Measurements from ENCODE around the gene ADAMTSL3.

Gene ADAMTSL3

DNA sequence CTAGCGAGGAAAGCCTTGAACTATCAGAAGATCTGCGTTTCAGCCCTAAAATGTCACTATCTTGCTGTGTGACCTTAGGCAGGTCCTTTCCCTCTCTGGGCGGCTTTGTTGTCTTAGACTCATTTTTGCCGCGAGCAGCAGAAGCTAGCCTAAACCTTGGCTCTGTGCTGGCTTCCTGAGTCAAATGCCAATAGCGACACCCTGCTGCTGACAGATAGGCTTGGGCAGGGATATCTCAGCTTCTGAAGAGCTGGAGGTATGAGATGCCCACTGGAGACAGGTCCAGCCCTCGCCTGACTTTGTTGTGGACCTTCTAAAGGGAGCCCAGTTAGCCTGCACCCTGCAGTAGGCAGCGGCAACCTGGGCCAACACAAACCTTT is 1.3 kb downstream of the ADAMTSL3 start:
- no peaks in the 10 kb centered on the region for H3K9me3 ChIP-seq (ENCODE audit: control insufficient read depth in 2 of 2, low read length in 2 of 2)
- no peak overlapping the region for H3K9ac ChIP-seq (ENCODE audit: low read depth in 1 of 2, low read length in 2 of 2)
- peaks cover 0 to 4% of the 10 kb centered on the region in 2 donors for H3K27me3 ChIP-seq (ENCODE audit: control insufficient read depth in 2 of 2, insufficient read depth in 2 of 2, low read length in 2 of 2)
- H3K27ac ChIP-seq (ENCODE audit: low read depth in 2 of 2, low read length in 2 of 2): no peak overlapping the region
- H3K36me3 ChIP-seq (ENCODE audit: control insufficient read depth in 2 of 2, insufficient read depth in 2 of 2, low read length in 2 of 2): no peaks in the 10 kb centered on the region
- no peaks in the 10 kb centered on the region for H3K4me1 ChIP-seq (ENCODE audit: control insufficient read depth in 2 of 2, insufficient read depth in 2 of 2, low read length in 2 of 2)
- H3K4me3 ChIP-seq (ENCODE audit: low read length in 2 of 2): peak overlapping the region in 1 of 2 donors; percentile 55

DNA sequence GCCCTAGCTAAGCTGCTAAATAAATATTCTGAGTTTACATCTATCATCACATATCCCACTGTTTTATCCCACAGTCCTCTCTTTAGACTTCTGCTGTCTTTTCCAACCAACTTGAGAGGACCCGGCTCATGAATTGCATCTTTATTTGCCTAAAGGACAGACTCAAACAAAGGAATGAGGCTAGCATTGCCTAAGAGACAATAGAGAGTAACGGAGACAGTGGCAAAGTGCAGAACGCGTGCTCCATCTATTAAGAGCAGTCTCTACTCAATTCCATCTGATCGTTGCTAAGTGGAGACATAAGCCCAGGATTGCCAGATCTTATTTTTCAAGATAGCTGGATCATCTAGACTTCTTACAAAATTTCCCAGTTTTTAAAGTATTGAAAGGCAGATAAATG is 2.3 kb downstream of the ADAMTSL3 start:
- no peaks in the 10 kb centered on the region for H3K9me3 ChIP-seq (ENCODE audit: control insufficient read depth in 2 of 2, low read length in 2 of 2)
- no peaks in the 10 kb centered on the region for H3K4me1 ChIP-seq (ENCODE audit: control insufficient read depth in 2 of 2, insufficient read depth in 2 of 2, low read length in 2 of 2)
- no peak overlapping the region for H3K27ac ChIP-seq (ENCODE audit: low read depth in 2 of 2, low read length in 2 of 2)
- no peak overlapping the region for H3K9ac ChIP-seq (ENCODE audit: low read depth in 1 of 2, low read length in 2 of 2)
- H3K27me3 ChIP-seq (ENCODE audit: control insufficient read depth in 2 of 2, insufficient read depth in 2 of 2, low read length in 2 of 2): peaks cover 0 to 4% of the 10 kb centered on the region in 2 donors
- H3K4me3 ChIP-seq (ENCODE audit: low read length in 2 of 2): no peak overlapping the region
- no peaks in the 10 kb centered on the region for H3K36me3 ChIP-seq (ENCODE audit: control insufficient read depth in 2 of 2, insufficient read depth in 2 of 2, low read length in 2 of 2)

DNA sequence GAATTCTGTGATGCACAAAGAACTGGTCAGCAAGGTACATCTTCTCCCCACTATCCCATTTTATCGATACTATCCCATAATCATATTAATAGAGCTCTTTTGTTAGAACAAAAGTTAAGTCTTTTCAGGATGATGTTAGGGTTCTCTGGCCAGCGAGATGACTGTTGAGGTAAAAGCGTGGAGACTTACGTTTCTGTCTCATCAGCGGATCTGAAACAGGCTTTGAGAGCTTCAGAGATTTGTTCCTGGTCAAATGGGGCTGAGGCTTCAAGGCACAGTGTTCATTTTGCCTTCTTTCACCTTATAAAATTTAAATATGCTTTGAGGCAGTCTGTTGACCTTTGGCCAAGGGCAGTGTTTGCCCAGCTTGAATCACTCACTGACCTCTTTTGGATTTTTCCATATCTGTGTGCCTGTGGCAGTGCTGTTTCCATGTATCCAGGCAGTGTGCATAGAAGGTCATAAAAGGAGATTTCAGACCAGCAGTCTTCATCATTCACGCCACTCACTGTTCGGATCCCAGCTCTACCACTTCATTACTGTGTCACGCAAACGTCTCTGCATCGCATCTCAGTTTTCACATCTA is 3.1 kb downstream of the ADAMTSL3 start:
- Histone ChIP-seq H3K9me3 (ENCODE audit: control insufficient read depth in 2 of 2, low read length in 2 of 2) (no peaks in the 10 kb centered on the region), H3K27me3 (ENCODE audit: control insufficient read depth in 2 of 2, insufficient read depth in 2 of 2, low read length in 2 of 2) (peaks cover 0 to 4% of the 10 kb centered on the region in 2 donors), H3K4me1 (ENCODE audit: control insufficient read depth in 2 of 2, insufficient read depth in 2 of 2, low read length in 2 of 2) (no peaks in the 10 kb centered on the region), H3K9ac (ENCODE audit: low read depth in 1 of 2, low read length in 2 of 2) (no peak overlapping the region), H3K36me3 (ENCODE audit: control insufficient read depth in 2 of 2, insufficient read depth in 2 of 2, low read length in 2 of 2) (no peaks in the 10 kb centered on the region), H3K4me3 (ENCODE audit: low read length in 2 of 2) (no peak overlapping the region), H3K27ac (ENCODE audit: low read depth in 2 of 2, low read length in 2 of 2) (no peak overlapping the region)

DNA sequence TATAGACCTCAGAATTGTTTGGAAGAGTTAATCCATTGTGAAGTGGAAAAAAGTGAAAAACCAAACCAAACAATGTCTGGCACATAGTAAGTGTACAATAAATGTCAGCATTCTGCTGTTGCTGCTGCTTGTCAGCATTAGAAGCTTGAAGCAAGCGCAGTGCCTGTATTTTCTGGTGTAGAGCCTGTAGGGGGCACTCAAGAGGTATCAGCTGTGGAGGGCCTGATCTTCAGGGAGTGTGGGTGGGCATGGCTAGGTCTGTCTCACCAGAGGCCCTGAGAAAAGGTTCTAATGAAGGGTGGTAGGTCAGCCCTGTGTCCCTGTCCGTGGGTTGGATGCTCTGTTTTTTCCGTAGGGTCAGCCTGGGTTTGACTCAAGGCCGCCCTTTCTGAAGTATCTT is 3.6 kb downstream of the ADAMTSL3 start:
- H3K9ac ChIP-seq (ENCODE audit: low read depth in 1 of 2, low read length in 2 of 2): no peak overlapping the region
- no peaks in the 10 kb centered on the region for H3K9me3 ChIP-seq (ENCODE audit: control insufficient read depth in 2 of 2, low read length in 2 of 2)
- H3K4me3 ChIP-seq (ENCODE audit: low read length in 2 of 2): no peak overlapping the region
- H3K36me3 ChIP-seq (ENCODE audit: control insufficient read depth in 2 of 2, insufficient read depth in 2 of 2, low read length in 2 of 2): no peaks in the 10 kb centered on the region
- no peak overlapping the region for H3K27ac ChIP-seq (ENCODE audit: low read depth in 2 of 2, low read length in 2 of 2)
- no peaks in the 10 kb centered on the region for H3K4me1 ChIP-seq (ENCODE audit: control insufficient read depth in 2 of 2, insufficient read depth in 2 of 2, low read length in 2 of 2)
- H3K27me3 ChIP-seq (ENCODE audit: control insufficient read depth in 2 of 2, insufficient read depth in 2 of 2, low read length in 2 of 2): peaks cover 0 to 4% of the 10 kb centered on the region in 2 donors

DNA sequence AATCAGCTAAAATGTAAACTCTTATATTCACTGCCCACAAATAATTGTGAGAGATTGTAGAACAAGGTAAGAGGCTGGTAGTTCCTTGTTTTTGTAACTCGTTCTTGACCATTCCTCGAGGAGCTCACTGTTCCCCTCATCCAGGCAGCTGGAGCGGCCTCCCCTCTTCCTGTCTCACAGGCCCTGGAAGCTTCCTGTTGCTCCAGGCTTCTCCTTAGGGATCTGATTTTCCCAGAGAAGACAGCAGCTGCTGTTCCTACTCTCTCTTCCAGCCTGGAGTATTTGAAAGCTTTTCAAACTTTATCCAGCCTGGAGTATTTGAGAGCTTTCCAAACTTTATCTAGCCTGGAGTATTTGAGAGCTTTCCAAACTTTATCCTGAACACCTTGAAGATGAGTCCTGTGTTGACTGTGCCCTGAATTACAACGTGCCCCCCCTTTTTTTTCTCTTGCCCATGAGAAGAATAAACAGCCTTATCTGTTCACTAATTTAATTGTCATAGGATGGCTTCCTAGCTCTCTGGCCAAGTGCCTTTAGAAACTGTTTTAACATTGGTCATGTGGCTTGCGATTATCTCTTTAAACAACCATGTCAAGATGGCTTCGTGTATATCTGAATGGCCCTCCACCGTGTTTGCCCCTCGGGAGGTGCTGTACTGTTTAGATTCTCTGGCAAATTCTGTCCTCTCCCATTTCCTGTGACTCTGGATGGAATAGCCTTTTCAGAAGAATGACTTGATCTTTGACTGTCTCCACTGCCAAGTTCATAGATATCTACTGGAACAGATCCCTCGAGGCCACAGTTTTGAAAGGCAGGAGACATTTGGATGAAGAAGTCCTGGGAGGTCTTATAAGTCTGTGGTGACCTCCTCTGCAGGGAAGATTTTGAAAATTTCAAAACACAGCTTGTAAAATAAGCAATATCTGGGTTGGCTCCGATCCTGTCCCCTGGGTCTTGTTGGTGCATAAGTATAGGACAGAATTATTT is 4.8 kb downstream of the ADAMTSL3 start:
- Histone ChIP-seq H3K4me1 (ENCODE audit: control insufficient read depth in 2 of 2, insufficient read depth in 2 of 2, low read length in 2 of 2) (no peaks in the 10 kb centered on the region), H3K27ac (ENCODE audit: low read depth in 2 of 2, low read length in 2 of 2) (no peak overlapping the region), H3K4me3 (ENCODE audit: low read length in 2 of 2) (no peak overlapping the region), H3K9me3 (ENCODE audit: control insufficient read depth in 2 of 2, low read length in 2 of 2) (no peaks in the 10 kb centered on the region), H3K27me3 (ENCODE audit: control insufficient read depth in 2 of 2, insufficient read depth in 2 of 2, low read length in 2 of 2) (no peaks in the 10 kb centered on the region), H3K9ac (ENCODE audit: low read depth in 1 of 2, low read length in 2 of 2) (no peak overlapping the region), H3K36me3 (ENCODE audit: control insufficient read depth in 2 of 2, insufficient read depth in 2 of 2, low read length in 2 of 2) (no peaks in the 10 kb centered on the region)

DNA sequence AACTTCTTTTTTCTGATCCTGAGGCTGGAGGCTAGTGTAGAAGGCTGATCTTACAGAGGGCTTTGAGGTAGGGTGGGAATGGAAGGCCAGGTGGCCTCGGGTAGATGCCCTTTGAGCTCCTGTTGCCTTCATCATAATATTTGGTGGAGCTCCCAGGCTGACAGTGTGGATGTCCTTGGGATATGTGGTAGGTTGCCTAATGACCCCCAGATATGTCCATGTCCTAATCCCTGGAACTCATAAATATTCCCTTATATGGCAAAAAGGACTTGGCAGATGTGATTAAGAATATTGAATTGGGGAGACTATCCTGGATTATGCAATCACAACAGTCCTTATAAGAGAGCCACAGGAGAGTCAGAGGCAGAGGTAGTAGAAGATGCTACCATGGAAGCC is 5.5 kb downstream of the ADAMTSL3 start:
- Histone ChIP-seq H3K9ac (ENCODE audit: low read depth in 1 of 2, low read length in 2 of 2) (no peak overlapping the region), H3K4me3 (ENCODE audit: low read length in 2 of 2) (no peak overlapping the region), H3K9me3 (ENCODE audit: control insufficient read depth in 2 of 2, low read length in 2 of 2) (no peaks in the 10 kb centered on the region), H3K27ac (ENCODE audit: low read depth in 2 of 2, low read length in 2 of 2) (no peak overlapping the region), H3K27me3 (ENCODE audit: control insufficient read depth in 2 of 2, insufficient read depth in 2 of 2, low read length in 2 of 2) (no peaks in the 10 kb centered on the region), H3K4me1 (ENCODE audit: control insufficient read depth in 2 of 2, insufficient read depth in 2 of 2, low read length in 2 of 2) (no peaks in the 10 kb centered on the region), H3K36me3 (ENCODE audit: control insufficient read depth in 2 of 2, insufficient read depth in 2 of 2, low read length in 2 of 2) (no peaks in the 10 kb centered on the region)

DNA sequence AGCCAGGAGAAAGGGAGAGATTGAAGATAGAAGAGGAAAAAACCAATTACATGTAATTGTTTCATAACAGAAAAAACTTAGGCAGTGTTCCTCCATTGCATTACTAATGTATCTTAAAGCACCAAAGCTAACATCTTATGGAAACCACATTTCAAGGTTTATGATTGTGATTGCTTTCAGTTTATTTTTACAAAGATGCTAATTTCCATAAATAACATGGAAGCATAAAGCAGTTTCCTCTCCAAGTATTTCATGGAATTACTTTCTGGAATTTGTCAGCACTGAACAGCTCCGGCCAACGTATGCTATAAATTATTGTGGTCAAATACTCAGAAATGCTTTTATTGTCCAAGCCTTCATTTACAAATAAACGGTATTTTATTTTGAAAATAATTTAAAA is 11.6 kb downstream of the ADAMTSL3 start:
- no peak overlapping the region for H3K9ac ChIP-seq (ENCODE audit: low read depth in 1 of 2, low read length in 2 of 2)
- no peaks in the 10 kb centered on the region for H3K9me3 ChIP-seq (ENCODE audit: control insufficient read depth in 2 of 2, low read length in 2 of 2)
- no peaks in the 10 kb centered on the region for H3K27me3 ChIP-seq (ENCODE audit: control insufficient read depth in 2 of 2, insufficient read depth in 2 of 2, low read length in 2 of 2)
- H3K27ac ChIP-seq (ENCODE audit: low read depth in 2 of 2, low read length in 2 of 2): no peak overlapping the region
- no peaks in the 10 kb centered on the region for H3K4me1 ChIP-seq (ENCODE audit: control insufficient read depth in 2 of 2, insufficient read depth in 2 of 2, low read length in 2 of 2)
- H3K4me3 ChIP-seq (ENCODE audit: low read length in 2 of 2): no peak overlapping the region
- no peaks in the 10 kb centered on the region for H3K36me3 ChIP-seq (ENCODE audit: control insufficient read depth in 2 of 2, insufficient read depth in 2 of 2, low read length in 2 of 2)

DNA sequence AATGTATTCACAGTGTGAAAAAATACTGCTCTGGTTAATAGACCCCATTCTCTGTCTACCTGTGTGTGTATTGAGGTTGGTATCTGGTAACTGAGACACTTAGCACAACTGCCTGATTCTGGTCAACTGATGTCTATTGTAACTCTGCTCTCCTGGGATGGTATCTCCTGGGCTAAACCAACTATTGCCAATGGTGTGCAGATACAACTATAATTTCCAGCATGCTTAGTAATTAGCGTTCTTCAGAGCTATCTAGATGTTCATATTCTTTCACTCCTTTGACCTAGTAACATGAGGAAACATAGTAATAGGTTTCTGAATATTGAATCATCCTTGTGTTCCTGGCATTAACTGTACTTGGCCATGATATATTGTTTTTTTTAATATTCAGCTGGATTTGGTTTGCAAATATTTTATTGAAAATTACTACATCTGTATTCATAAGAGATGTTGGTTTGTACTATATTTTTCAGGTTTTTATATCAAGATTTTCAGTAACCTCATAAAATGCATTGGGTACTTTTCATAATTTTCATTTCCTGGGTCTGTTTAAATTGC is 16.8 kb downstream of the ADAMTSL3 start:
- Histone ChIP-seq H3K9me3 (ENCODE audit: control insufficient read depth in 2 of 2, low read length in 2 of 2) (no peaks in the 10 kb centered on the region), H3K9ac (ENCODE audit: low read depth in 1 of 2, low read length in 2 of 2) (no peak overlapping the region), H3K27me3 (ENCODE audit: control insufficient read depth in 2 of 2, insufficient read depth in 2 of 2, low read length in 2 of 2) (no peaks in the 10 kb centered on the region), H3K4me1 (ENCODE audit: control insufficient read depth in 2 of 2, insufficient read depth in 2 of 2, low read length in 2 of 2) (no peaks in the 10 kb centered on the region), H3K36me3 (ENCODE audit: control insufficient read depth in 2 of 2, insufficient read depth in 2 of 2, low read length in 2 of 2) (no peaks in the 10 kb centered on the region), H3K4me3 (ENCODE audit: low read length in 2 of 2) (no peak overlapping the region), H3K27ac (ENCODE audit: low read depth in 2 of 2, low read length in 2 of 2) (no peak overlapping the region)

DNA sequence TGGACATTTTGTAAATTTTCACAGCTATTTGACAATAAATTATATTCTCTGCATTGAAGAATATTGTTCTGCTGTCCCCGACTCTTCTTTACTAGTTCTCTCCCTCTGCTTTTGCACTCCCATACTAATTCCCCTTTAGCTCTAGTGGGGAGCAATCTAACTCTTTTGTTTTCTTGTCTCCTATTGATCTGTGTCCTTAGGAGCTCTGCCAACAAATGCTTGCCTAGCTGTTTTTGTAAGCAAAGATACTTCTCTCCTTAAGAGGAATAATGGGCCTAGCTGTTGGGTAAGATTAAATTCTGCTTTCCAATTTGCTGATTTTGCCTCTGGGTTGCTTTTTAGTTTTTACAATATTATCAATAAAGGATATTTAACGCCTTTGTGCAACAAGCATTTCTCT is 17.7 kb downstream of the ADAMTSL3 start:
- H3K36me3 ChIP-seq (ENCODE audit: control insufficient read depth in 2 of 2, insufficient read depth in 2 of 2, low read length in 2 of 2): no peaks in the 10 kb centered on the region
- H3K9ac ChIP-seq (ENCODE audit: low read depth in 1 of 2, low read length in 2 of 2): no peak overlapping the region
- no peak overlapping the region for H3K4me3 ChIP-seq (ENCODE audit: low read length in 2 of 2)
- no peak overlapping the region for H3K27ac ChIP-seq (ENCODE audit: low read depth in 2 of 2, low read length in 2 of 2)
- no peaks in the 10 kb centered on the region for H3K27me3 ChIP-seq (ENCODE audit: control insufficient read depth in 2 of 2, insufficient read depth in 2 of 2, low read length in 2 of 2)
- no peaks in the 10 kb centered on the region for H3K9me3 ChIP-seq (ENCODE audit: control insufficient read depth in 2 of 2, low read length in 2 of 2)
- H3K4me1 ChIP-seq (ENCODE audit: control insufficient read depth in 2 of 2, insufficient read depth in 2 of 2, low read length in 2 of 2): no peaks in the 10 kb centered on the region

DNA sequence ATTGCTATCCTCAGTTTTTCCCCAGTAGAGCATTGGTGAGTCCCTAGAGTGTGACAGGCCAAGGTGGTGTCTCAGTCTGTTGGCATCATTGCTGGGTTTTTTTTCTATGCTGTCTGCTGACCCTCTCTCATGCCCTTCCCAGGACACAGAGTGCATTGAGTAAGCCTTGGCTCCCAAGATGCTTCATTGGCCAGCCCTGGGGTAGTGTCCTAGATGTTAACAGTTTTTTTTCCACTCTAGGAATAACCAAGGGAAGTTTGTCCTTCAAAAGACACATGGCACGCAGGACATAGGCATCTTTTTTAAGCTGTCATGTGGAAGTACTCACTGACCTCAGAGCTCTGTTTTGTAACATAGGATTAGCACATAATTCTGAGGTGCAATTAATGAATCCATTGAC is 19.5 kb downstream of the ADAMTSL3 start:
- H3K9me3 ChIP-seq (ENCODE audit: control insufficient read depth in 2 of 2, low read length in 2 of 2): no peaks in the 10 kb centered on the region
- no peaks in the 10 kb centered on the region for H3K27me3 ChIP-seq (ENCODE audit: control insufficient read depth in 2 of 2, insufficient read depth in 2 of 2, low read length in 2 of 2)
- H3K27ac ChIP-seq (ENCODE audit: low read depth in 2 of 2, low read length in 2 of 2): no peak overlapping the region
- no peaks in the 10 kb centered on the region for H3K4me1 ChIP-seq (ENCODE audit: control insufficient read depth in 2 of 2, insufficient read depth in 2 of 2, low read length in 2 of 2)
- H3K9ac ChIP-seq (ENCODE audit: low read depth in 1 of 2, low read length in 2 of 2): no peak overlapping the region
- no peak overlapping the region for H3K4me3 ChIP-seq (ENCODE audit: low read length in 2 of 2)
- no peaks in the 10 kb centered on the region for H3K36me3 ChIP-seq (ENCODE audit: control insufficient read depth in 2 of 2, insufficient read depth in 2 of 2, low read length in 2 of 2)

Data from mucosa of rectum (tissue), 2 donors.